ENCODE measurements around the gene BMPR1B.
"Not testable (repeated sequence)": the region's sequence is repeated elsewhere in the genome, so short reads cannot be mapped to it uniquely, and the experiment has no call there.

BMPR1B gene

GRCh38 chr4:94763500-94763899 is 5.7 kb downstream of the BMPR1B start:
- DNase-seq, result no peak

GRCh38 chr4:94764069-94764468 is 6.3 kb downstream of the BMPR1B start:
- DNase-seq, result no peak

- no peak for DNase-seq
Measured at GRCh38 chr4:94765174-94765573, 7.4 kb downstream of the BMPR1B start.

- DNase-seq, result no peak
Measured at GRCh38 chr4:94765648-94766047, 7.9 kb downstream of the BMPR1B start.

GRCh38 chr4:94766856-94767255 is 9.1 kb downstream of the BMPR1B start:
- DNase-seq, result no peak

- no peak for DNase-seq
Measured at GRCh38 chr4:94767446-94767845, 9.7 kb downstream of the BMPR1B start.

GRCh38 chr4:94782707-94783106 is 25.0 kb downstream of the BMPR1B start:
- DNase-seq, result no peak

GRCh38 chr4:94791701-94792100 is 33.9 kb downstream of the BMPR1B start:
- DNase-seq, result no peak

- no peak for DNase-seq
Measured at GRCh38 chr4:94798808-94799207, 41.1 kb downstream of the BMPR1B start.

GRCh38 chr4:94801016-94801415 is 43.3 kb downstream of the BMPR1B start:
- no peak for DNase-seq

- DNase-seq, result no peak
Measured at GRCh38 chr4:94802091-94802490, 44.3 kb downstream of the BMPR1B start.

GRCh38 chr4:94803181-94803580 is 45.4 kb downstream of the BMPR1B start:
- no peak for DNase-seq

GRCh38 chr4:94804650-94805049 is 46.9 kb downstream of the BMPR1B start:
- no peak for DNase-seq

GRCh38 chr4:94806376-94806775 is 48.6 kb downstream of the BMPR1B start:
- DNase-seq, result no peak

- no peak for DNase-seq
Measured at GRCh38 chr4:94811643-94812042, 53.9 kb downstream of the BMPR1B start.

GRCh38 chr4:94813221-94813620 is 55.5 kb downstream of the BMPR1B start:
- DNase-seq, result no peak

- DNase-seq, result no peak
Measured at GRCh38 chr4:94814237-94814636, 56.5 kb downstream of the BMPR1B start.

GRCh38 chr4:94819371-94820168 is 61.8 kb downstream of the BMPR1B start:
- no peak for DNase-seq

- DNase-seq, result peak; percentile 65
Measured at GRCh38 chr4:94826206-94826605, 68.5 kb downstream of the BMPR1B start.

GRCh38 chr4:94827481-94828110 is 69.8 kb downstream of the BMPR1B start:
- DNase-seq, result no peak

GRCh38 chr4:94828882-94829281 is 71.1 kb downstream of the BMPR1B start:
- no peak for DNase-seq

- DNase-seq, result peak; percentile 18
Measured at GRCh38 chr4:94831607-94832006, 73.9 kb downstream of the BMPR1B start.

GRCh38 chr4:94832329-94832728 is 74.6 kb downstream of the BMPR1B start:
- DNase-seq, result not testable (repeated sequence)

- no peak for DNase-seq
Measured at GRCh38 chr4:94833394-94833793, 75.6 kb downstream of the BMPR1B start.

- no peak for DNase-seq
Measured at GRCh38 chr4:94834501-94834900, 76.7 kb downstream of the BMPR1B start.
